ENCODE data around the gene PHF21B.
"Not testable (repeated sequence)": the region's sequence is repeated elsewhere in the genome, so short reads cannot be mapped to it uniquely, and the experiment has no call there.

PHF21B gene

GRCh38 chr22:44963832-44964721, 45.7 kb downstream of the PHF21B start:
- H3K4me3 Mint-ChIP-seq: no peak overlapping the region
- no peaks in the 10 kb centered on the region for H3K4me1 Mint-ChIP-seq
- ATAC-seq (no peak), DNase-seq (ENCODE audit: low spot score in 2 of 2) (no peak)
- no peak overlapping the region for H3K27ac Mint-ChIP-seq
- no peaks in the 10 kb centered on the region for H3K9me3 Mint-ChIP-seq
- H3K36me3 Mint-ChIP-seq: no peaks in the 10 kb centered on the region

GRCh38 chr22:44962741-44963454, 46.9 kb downstream of the PHF21B start:
- Mint-ChIP-seq H3K4me1 (no peaks in the 10 kb centered on the region), H3K36me3 (no peaks in the 10 kb centered on the region), H3K27ac (no peak overlapping the region), H3K9me3 (no peaks in the 10 kb centered on the region), H3K4me3 (no peak overlapping the region)
- no peak for ATAC-seq
- DNase-seq (ENCODE audit: low spot score in 2 of 2): no peak

DNA sequence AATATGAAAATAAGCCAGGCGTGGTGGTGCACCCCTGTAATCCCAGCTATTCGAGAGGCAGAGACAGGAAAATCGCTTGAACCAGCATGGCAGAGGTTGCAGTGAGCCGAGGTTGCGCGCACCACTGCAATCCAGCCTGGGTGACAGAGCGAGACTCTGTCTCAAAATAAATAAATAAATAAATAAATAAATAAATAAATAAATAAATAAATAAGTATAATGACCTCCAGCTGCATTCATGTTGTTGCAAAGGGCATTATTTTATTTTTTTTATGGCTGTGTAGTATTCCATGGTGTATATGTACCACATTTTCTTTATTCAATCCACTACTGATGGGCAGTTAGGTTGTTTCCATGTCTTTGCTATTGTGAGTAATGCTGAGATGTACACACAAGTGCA, 48.1 kb downstream of the PHF21B start:
- not testable (repeated sequence) for ATAC-seq; H3K4me3 Mint-ChIP-seq; H3K27ac Mint-ChIP-seq; DNase-seq (ENCODE audit: low spot score in 2 of 2); H3K9me3 Mint-ChIP-seq; H3K36me3 Mint-ChIP-seq; H3K4me1 Mint-ChIP-seq

- ATAC-seq: no peak
- Mint-ChIP-seq H3K9me3 (no peaks in the 10 kb centered on the region), H3K27ac (no peak overlapping the region), H3K36me3 (no peaks in the 10 kb centered on the region), H3K4me3 (no peak overlapping the region), H3K4me1 (peaks cover 5% of the 10 kb centered on the region)
- DNase-seq (ENCODE audit: low spot score in 2 of 2): no peak
Observed at GRCh38 chr22:44956840-44957767, 52.7 kb downstream of the PHF21B start.

GRCh38 chr22:44955102-44955501, 54.7 kb downstream of the PHF21B start:
- Mint-ChIP-seq H3K27ac (no peak overlapping the region), H3K9me3 (no peaks in the 10 kb centered on the region), H3K4me3 (no peak overlapping the region), H3K36me3 (no peaks in the 10 kb centered on the region), H3K4me1 (peaks cover 5% of the 10 kb centered on the region)
- DNase-seq (ENCODE audit: low spot score in 2 of 2) (no peak), ATAC-seq (peak; percentile 44)

DNA sequence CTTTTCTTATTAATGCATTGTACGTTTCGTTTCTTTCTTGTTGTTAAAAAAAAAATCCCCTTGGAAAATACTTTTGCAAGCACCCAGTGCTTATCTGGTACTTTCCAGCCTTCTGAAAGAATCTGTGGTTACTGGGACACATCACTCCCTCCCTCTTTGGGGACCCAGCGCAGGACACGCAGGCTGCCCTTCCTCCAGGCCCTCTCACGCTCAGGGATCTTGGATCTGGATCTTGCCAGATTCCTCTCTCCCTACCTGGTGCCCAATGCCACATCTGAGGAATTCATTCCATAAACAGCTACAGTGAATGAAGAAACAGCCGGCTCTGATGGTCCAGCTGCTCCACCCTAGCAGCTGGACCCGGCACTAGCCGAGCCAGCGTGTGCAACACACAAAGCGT, 55.7 kb downstream of the PHF21B start:
- Mint-ChIP-seq H3K9me3 (no peaks in the 10 kb centered on the region), H3K36me3 (no peaks in the 10 kb centered on the region), H3K4me1 (peaks cover 5% of the 10 kb centered on the region), H3K27ac (no peak overlapping the region), H3K4me3 (no peak overlapping the region)
- ATAC-seq (no peak), DNase-seq (ENCODE audit: low spot score in 2 of 2) (no peak)

GRCh38 chr22:44952863-44953746, 56.7 kb downstream of the PHF21B start:
- ATAC-seq (no peak), DNase-seq (ENCODE audit: low spot score in 2 of 2) (no peak)
- Mint-ChIP-seq H3K4me3 (no peak overlapping the region), H3K36me3 (no peaks in the 10 kb centered on the region), H3K9me3 (no peaks in the 10 kb centered on the region), H3K4me1 (peaks cover 5% of the 10 kb centered on the region), H3K27ac (no peak overlapping the region)

GRCh38 chr22:44951510-44951816, 58.3 kb downstream of the PHF21B start:
- Mint-ChIP-seq H3K36me3 (no peaks in the 10 kb centered on the region), H3K4me1 (peaks cover 5% of the 10 kb centered on the region), H3K27ac (no peak overlapping the region), H3K4me3 (no peak overlapping the region), H3K9me3 (no peaks in the 10 kb centered on the region)
- ATAC-seq: no peak
- no peak for DNase-seq (ENCODE audit: low spot score in 2 of 2)

GRCh38 chr22:44950806-44951509, 58.8 kb downstream of the PHF21B start:
- DNase-seq (ENCODE audit: low spot score in 2 of 2): no peak
- Mint-ChIP-seq H3K9me3 (no peaks in the 10 kb centered on the region), H3K4me1 (peaks cover 5% of the 10 kb centered on the region)

DNA sequence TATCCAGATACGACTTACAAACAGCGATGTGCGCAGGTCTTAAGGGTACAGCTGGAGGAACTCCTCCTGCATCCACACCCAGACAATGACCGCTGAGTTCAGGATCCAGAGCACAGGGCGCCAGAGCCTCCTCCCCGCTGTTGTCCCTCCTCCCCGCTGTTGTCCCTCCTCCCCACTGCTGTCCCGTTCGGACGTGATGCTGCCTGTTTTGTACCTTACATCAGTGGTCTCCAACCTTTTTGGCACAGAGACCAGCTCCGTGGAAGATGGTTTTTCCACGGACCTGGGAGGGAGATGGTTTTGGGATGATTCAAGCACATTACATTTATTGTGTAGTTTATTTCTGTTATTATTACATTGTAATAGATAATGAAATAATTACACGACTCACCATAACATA, 62.0 kb downstream of the PHF21B start:
- no peak for DNase-seq (ENCODE audit: low spot score in 2 of 2)
- Mint-ChIP-seq H3K4me1 (no peaks in the 10 kb centered on the region), H3K36me3 (no peaks in the 10 kb centered on the region), H3K27ac (no peak overlapping the region), H3K4me3 (no peak overlapping the region), H3K9me3 (no peaks in the 10 kb centered on the region)
- ATAC-seq: no peak

More at GRCh38 chr22:44950806-44951509, 58.8 kb downstream of the PHF21B start:
- H3K27ac Mint-ChIP-seq: no peak overlapping the region
- H3K36me3 Mint-ChIP-seq: no peaks in the 10 kb centered on the region
- no peak for ATAC-seq
- no peak overlapping the region for H3K4me3 Mint-ChIP-seq

DNA sequence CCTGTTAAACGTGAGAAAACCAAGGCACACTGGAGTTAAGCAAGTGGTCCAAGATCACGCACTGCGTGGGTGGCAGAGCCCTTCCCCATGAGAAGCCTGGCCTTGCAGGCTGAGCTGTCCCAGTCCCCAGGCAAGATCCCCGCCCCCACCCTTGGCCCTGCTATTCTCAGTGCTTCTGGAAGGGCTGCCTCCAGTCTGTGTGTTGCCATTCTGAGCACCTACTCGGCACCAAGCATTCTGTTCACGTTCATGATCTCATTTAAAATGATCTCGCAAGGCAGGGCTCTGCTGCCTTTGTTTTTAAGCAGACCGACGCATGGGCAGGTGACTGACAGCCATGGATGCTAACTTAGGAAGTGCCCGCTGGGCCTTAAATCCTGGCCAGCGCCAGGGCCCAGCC, 62.8 kb downstream of the PHF21B start:
- no peak overlapping the region for H3K27ac Mint-ChIP-seq
- ATAC-seq (no peak), DNase-seq (ENCODE audit: low spot score in 2 of 2) (no peak)
- no peaks in the 10 kb centered on the region for H3K36me3 Mint-ChIP-seq
- no peaks in the 10 kb centered on the region for H3K9me3 Mint-ChIP-seq
- no peak overlapping the region for H3K4me3 Mint-ChIP-seq
- no peaks in the 10 kb centered on the region for H3K4me1 Mint-ChIP-seq

DNA sequence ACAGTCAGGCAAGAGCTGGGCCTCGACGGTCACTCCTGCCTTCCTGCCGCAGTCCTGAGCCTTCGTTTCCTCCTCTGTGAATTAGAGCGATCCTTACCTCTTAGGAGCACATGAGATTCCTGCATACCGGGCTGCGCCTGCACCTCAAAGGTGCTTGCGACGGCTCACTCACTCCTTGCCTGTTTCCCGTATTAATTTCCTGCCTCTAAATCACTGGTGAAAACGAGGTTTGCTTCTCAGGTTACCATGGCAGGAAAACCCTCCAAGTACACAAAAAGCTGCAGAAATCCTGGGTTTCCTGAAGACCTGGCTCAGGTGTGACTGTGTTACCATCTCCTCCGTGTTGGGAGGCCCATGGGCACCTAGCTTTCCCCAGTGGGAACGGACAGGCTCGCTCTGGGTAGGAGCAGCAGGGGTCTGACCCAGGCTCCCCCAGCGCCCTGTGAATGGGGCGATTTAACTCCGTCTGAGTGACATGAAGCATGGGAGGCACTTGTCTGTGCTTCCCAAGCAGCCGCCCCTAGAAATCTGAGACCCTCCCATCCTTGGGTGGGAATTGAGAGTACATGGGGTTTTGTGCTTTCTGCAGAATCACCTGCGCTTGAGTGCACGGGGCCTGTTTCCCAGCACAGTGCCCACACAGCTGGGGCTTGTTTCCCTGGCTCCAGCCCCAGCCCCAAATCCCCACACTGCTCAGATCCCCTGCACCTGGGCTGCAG, 64.8 kb downstream of the PHF21B start:
- H3K4me3 Mint-ChIP-seq: no peak overlapping the region
- no peaks in the 10 kb centered on the region for H3K4me1 Mint-ChIP-seq
- no peak for ATAC-seq
- no peak for DNase-seq (ENCODE audit: low spot score in 2 of 2)
- H3K36me3 Mint-ChIP-seq: no peaks in the 10 kb centered on the region
- H3K9me3 Mint-ChIP-seq: no peaks in the 10 kb centered on the region
- no peak overlapping the region for H3K27ac Mint-ChIP-seq

DNA sequence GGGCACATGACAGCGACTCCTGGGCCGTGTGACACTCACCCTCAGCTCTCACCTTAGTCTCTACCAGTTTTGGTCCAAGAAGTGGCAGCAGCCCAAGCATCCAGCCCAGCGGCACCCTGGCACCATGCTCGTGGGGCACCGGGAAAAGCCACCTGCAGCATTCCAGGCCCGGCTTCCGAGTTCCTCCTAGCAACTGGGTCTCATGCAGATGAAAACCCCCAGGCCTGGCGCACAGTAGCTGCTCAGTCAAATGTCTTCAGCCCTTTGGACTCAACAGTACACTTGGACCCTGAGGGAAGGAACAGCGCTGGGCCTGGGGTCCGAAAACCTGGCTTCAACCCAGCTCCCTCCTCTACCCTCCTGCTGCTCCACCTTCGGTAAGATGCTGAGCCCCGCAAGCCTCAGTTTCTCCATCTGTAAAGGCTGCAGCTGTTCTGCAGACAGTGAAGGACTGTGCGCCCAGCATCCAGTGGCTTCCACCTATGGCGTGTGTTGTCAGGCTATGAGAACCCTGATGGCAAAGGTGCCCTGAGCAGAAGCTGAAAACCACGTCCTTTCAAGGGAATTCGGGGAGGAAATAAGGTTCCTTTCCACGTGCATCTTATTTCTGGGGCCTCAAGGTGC, 66.0 kb downstream of the PHF21B start:
- ATAC-seq (no peak), DNase-seq (ENCODE audit: low spot score in 2 of 2) (no peak)
- H3K4me1 Mint-ChIP-seq: no peaks in the 10 kb centered on the region
- H3K27ac Mint-ChIP-seq: no peak overlapping the region
- no peak overlapping the region for H3K4me3 Mint-ChIP-seq
- no peaks in the 10 kb centered on the region for H3K36me3 Mint-ChIP-seq
- H3K9me3 Mint-ChIP-seq: no peaks in the 10 kb centered on the region
